HepG2 (cell line): ENCODE measurements around the gene ZDHHC6. TPM values are rescaled to one million over a fixed set of nuclear protein-coding genes. Genes with fewer than 3 reads are reported as not detected.

Source experiments
- ATF7 ChIP-seq, 2 experiments: fragments of 450-650 bp in 1 of 2; sonication (generic) in 1 of 2; formaldehyde crosslinking in 1 of 2; IDR thresholded peaks; 2 replicates each; pipeline versions ENCODE4 v1.4.0 to v1.6.1; 2016 to 2020; ENCODE audit warnings: antibody characterized with exemption in 1 of 2, mild to moderate bottlenecking in 1 of 2, missing genetic modification reagents in 1 of 2
- BCL3 ChIP-seq: sonication (generic); formaldehyde crosslinking; IDR thresholded peaks from 2 replicates; pipeline ENCODE4 v1.5.1; 2020; ENCODE audit warnings: mild to moderate bottlenecking, missing genetic modification reagents, moderate library complexity
- HBP1 ChIP-seq: IDR thresholded peaks from 2 replicates; pipeline ENCODE4 v1.6.1; 2016; ENCODE audit warnings: low read depth, control low read depth
- NR2F2 ChIP-seq: IDR thresholded peaks from 2 replicates; pipeline ENCODE4 v1.6.1; 2012; ENCODE audit warnings: low read depth, inconsistent platforms, borderline replicate concordance
- PATZ1 ChIP-seq: sonication (generic); formaldehyde crosslinking; IDR thresholded peaks from 2 replicates; pipeline ENCODE4 v1.4.0; 2020; ENCODE audit warnings: missing genetic modification reagents
- PBX3 ChIP-seq: sonication (generic); formaldehyde crosslinking; IDR thresholded peaks from 2 replicates; pipeline ENCODE4 v1.8.1; 2023; ENCODE audit warnings: missing genetic modification reagents, inconsistent platforms, borderline replicate concordance
- PHF20 ChIP-seq: sonication (generic); formaldehyde crosslinking; IDR thresholded peaks from 2 replicates; pipeline ENCODE4 v1.5.0; 2020; ENCODE audit warnings: mild to moderate bottlenecking, missing genetic modification reagents
- SMAD3 ChIP-seq: sonication (generic); formaldehyde crosslinking; IDR thresholded peaks from 2 replicates; pipeline ENCODE4 v1.4.0; 2020; ENCODE audit warnings: missing genetic modification reagents
- SNAPC5 ChIP-seq: sonication (generic); formaldehyde crosslinking; IDR thresholded peaks from 2 replicates; pipeline ENCODE4 v1.8.1; 2023; ENCODE audit warnings: mild to moderate bottlenecking, missing genetic modification reagents, borderline replicate concordance
- USF2 ChIP-seq, 2 experiments: sonication (generic) in 1 of 2; formaldehyde crosslinking in 1 of 2; IDR thresholded peaks; 2 replicates each; pipeline versions ENCODE4 v1.5.1 to v1.6.1; 2011 to 2020; ENCODE audit warnings: borderline replicate concordance in 1 of 2, low read depth in 1 of 2, low read length in 1 of 2, mild to moderate bottlenecking in 1 of 2, missing genetic modification reagents in 1 of 2, moderate library complexity in 1 of 2
- ZBTB44 ChIP-seq: sonication (generic); formaldehyde crosslinking; IDR thresholded peaks from 2 replicates; pipeline ENCODE4 v1.4.0; 2020; ENCODE audit warnings: missing genetic modification reagents
- ZMAT5 ChIP-seq: sonication (generic); formaldehyde crosslinking; IDR thresholded peaks from 2 replicates; pipeline ENCODE4 v1.5.0; 2020; ENCODE audit warnings: mild to moderate bottlenecking, low read depth, missing genetic modification reagents, borderline replicate concordance
- ZNF225 ChIP-seq: sonication (generic); formaldehyde crosslinking; IDR thresholded peaks from 2 replicates; pipeline ENCODE4 v1.4.0; 2020; ENCODE audit warnings: mild to moderate bottlenecking, missing genetic modification reagents
- ZNF564 ChIP-seq: sonication (generic); formaldehyde crosslinking; IDR thresholded peaks from 2 replicates; pipeline ENCODE4 v1.8.1; 2023; ENCODE audit warnings: mild to moderate bottlenecking, missing genetic modification reagents
- ZNF781 ChIP-seq: sonication (generic); formaldehyde crosslinking; IDR thresholded peaks from 2 replicates; pipeline ENCODE4 v1.5.1; 2020; ENCODE audit warnings: borderline replicate concordance, mild to moderate bottlenecking, missing genetic modification reagents; ENCODE audit errors: not compliant biosample characterization
- ZNF816 ChIP-seq: sonication (generic); formaldehyde crosslinking; IDR thresholded peaks from 2 replicates; pipeline ENCODE4 v1.8.0; 2022; ENCODE audit warnings: missing genetic modification reagents, mild to moderate bottlenecking, borderline replicate concordance
- polyA plus RNA-seq, 8 experiments: library from polyadenylated mRNA; depleted of rRNA in 3 of 8; stranded (reverse) in 7 of 8; unstranded in 1 of 8; fragments of >200 nt; fragmentation: Illumina TruSeq in 4 of 8; extraction: Trizol in 4 of 8; gene quantifications; 2 replicates each; pipeline versions ENCODE4 v1.2.1 to v1.2.3, GENCODE V29; 2011 to 2016; ENCODE audit warnings: low read depth in 4 of 8, missing spikeins in 1 of 8, mixed read lengths in 1 of 8; ENCODE audit not compliant: insufficient read depth in 1 of 8
- total RNA-seq, 5 experiments: library from RNA; depleted of rRNA; stranded (reverse); fragments of >200 nt; fragmentation: Illumina TruSeq; extraction: Trizol; gene quantifications; 2 replicates each; pipeline ENCODE4 v1.2.3, GENCODE V29; 2016; ENCODE audit warnings: low read depth in 1 of 5

Gene ZDHHC6
- total and polyA plus RNA-seq, 2 of the 13 experiments (the other 11 are each of a cell fraction or from before 2014, with no cell fraction given), result 20.9 to 49.4 TPM

GRCh38 chr10:112394475-112394875 lies 52.2 kb downstream of the ZDHHC6 start (continued):
- TF ChIP-seq SMAD3 (CRISPR knock-in tag), result peak; percentile 84
- TF ChIP-seq BCL3, result peak; percentile 63; the same call in 1 of the 2 replicates
- peak; percentile 74 for TF ChIP-seq NR2F2
- TF ChIP-seq USF2 (IDR thresholded peaks at IDR 0.05; ENCODE audit: low read depth, low read length), result no peak
- no peak for TF ChIP-seq USF2 (CRISPR knock-in tag; IDR thresholded peaks at IDR 0.05; ENCODE audit: borderline replicate concordance)
- 0 out of 2 replicates have a peak, but pooled peaks have one; percentile 38 for TF ChIP-seq ZNF564 (CRISPR knock-in tag)
- TF ChIP-seq ZBTB44 (CRISPR knock-in tag), result 0 out of 2 replicates have a peak, but pooled peaks have one; percentile 43
- no peak for TF ChIP-seq SNAPC5
- TF ChIP-seq ZNF781 (CRISPR knock-in tag), result no peak
- no peak for TF ChIP-seq ATF7 (IDR thresholded peaks at IDR 0.05)
- TF ChIP-seq ATF7 (CRISPR knock-in tag; IDR thresholded peaks at IDR 0.05), result no peak
- TF ChIP-seq PHF20 (CRISPR knock-in tag), result no peak
- TF ChIP-seq ZNF225 (CRISPR knock-in tag), result no peak
- TF ChIP-seq ZMAT5, result no peak
- TF ChIP-seq PATZ1 (CRISPR knock-in tag), result peak; percentile 77
- no peak for TF ChIP-seq ZNF816 (CRISPR knock-in tag)
- TF ChIP-seq PBX3 (CRISPR knock-in tag), result no peak
- no peak for TF ChIP-seq HBP1 (CRISPR knock-in tag)
